GM21576 (cell line): ENCODE measurements around the gene KRT81.
"Not testable (repeated sequence)": the region's sequence is repeated elsewhere in the genome, so short reads cannot be mapped to it uniquely, and the experiment has no call there.

ENCODE experiments used
- ATAC-seq: cut with Tn5 transposase; IDR thresholded peaks from one replicate; pipeline ENCODE4 v1.9.1; 2021; ENCODE audit warnings: mild to moderate bottlenecking, moderate library complexity; ENCODE audit not compliant: unreplicated experiment

Gene KRT81

GRCh38 chr12:52256584-52256935, 34.8 kb downstream of the KRT81 start:
- no peak for ATAC-seq

DNA sequence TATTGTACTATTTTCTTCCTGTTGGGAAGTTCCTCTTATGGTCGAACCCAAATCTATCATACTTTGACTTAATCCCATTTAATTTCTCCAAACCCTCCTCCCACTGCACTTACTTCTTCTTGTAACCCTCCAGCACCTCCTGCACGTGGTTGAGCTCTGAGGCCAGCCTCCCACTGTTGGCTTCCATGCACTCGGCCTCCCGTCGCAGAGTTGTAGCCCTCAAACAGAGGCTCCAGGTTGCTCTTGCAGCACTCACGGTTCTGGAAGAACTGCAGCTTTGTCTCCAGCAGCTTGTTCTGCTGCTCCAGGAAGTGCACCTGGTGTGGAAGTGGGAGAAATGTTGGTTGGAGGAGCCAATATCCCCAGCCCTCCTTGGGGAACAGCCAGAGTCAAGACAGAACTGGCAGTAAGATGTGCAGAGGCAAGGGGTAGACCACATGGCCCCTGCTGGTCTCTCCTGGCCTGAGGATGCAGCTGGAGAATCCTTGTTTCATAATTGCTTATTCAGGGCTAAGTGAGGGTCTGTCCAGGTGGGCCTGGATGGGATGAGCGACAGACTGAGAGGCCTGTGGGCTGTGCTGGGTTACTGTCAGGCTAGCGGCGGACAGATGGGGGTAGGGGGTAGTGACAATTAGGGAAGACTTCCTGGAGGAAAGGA, 35.3 kb downstream of the KRT81 start:
- ATAC-seq, result no peak

- no peak for ATAC-seq
Observed at GRCh38 chr12:52254965-52255751, 36.2 kb downstream of the KRT81 start.

- no peak for ATAC-seq
Observed at GRCh38 chr12:52254180-52254964, 37.0 kb downstream of the KRT81 start.

- ATAC-seq, result no peak
Observed at GRCh38 chr12:52253391-52254179, 37.7 kb downstream of the KRT81 start.

DNA sequence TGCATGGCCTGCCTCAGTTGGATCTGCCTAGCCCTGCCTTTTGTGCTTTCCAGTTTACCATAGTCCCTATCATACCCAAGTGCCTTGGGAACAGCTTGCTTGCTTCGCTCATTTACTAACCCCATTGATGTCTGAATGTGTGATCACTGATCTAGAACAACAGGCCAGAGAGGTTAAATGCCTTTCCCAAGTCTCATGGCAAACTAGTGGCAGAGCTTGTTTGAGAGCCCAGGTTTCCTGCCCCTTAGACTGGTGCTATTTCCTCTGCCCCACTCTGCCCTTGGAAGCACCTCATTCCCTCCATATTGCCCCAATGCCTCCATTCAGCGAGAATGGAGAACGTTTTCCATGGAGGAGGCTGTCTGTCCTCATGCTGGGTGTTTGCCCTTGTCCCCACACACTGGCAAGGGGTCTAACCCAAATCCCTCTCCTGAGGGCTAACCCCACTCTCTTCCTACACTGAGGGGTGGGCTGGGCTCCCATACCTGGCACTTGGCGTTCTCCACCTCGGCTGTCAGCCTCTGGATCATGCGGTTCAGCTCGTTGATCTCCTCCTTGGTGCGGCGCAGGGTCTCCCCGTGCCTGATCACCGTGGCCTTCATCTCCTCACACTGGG, 38.5 kb downstream of the KRT81 start:
- no peak for ATAC-seq

DNA sequence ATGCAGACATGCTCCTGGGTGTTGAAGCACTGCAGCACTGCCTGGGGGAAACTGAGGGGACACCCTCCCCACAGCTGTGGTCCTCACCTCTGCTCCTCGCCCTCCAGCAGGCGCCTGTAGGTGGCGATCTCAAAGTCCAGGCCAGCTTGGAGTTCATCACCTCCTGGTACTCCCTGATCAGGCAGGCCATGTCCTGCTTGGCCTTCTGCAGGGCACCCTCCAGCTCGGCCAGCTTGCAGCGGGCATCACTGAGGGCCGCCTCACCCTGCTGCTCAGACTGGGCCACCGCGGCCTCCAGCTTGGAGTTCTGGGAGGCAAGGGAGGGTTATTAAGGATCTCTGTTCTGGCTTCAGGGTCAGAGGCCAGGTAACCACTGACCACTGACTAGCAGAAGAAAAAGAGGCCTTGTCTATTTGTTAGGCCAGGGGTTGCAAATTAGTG, 39.1 kb downstream of the KRT81 start:
- not testable (repeated sequence) for ATAC-seq

GRCh38 chr12:52251367-52252051, 39.8 kb downstream of the KRT81 start:
- ATAC-seq, result no peak

DNA sequence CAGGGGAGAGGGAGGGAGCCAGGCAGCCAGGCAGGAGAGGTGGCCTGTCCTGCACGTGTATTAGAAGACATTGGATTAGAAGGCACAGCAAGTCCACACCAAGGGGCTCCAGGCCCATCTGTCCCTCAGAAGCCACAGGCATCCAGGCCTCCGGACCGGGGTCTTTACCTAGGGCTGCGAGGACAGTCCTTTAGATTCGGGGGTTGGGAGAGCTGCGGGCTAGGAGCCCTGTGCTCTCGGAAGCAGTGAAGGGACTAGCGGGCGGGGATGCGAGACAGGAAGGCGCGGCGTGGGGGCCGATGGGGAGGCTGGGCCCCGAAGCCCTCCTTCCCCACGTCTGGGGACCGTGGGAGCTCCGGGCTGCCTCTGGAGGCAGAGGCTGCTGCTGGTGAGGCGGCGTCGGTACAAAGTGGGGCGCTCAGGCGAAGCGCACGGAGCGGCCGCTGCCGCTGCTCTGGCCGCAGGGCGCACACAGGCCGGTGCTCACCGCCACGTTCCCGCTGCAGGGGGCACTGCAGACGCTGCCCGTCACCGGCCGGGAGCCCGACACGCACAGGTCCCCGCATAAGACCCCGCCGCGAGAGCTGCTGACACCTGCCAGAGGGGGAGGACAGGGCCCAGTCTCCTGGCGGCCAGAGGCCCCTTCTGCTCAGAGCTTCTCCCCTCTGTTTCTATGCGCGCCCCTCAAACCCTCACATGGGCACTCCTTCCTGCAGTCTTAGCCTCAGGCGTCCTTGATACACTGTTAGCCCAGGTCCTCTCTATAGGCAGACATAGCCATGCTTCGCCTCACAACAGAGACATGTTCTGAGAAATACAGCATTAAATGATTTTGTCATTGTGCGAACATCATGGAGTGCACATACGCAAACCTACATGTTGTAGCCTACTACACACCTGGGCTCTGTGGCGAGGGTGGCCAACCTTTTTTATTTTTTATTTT, 41.0 kb downstream of the KRT81 start:
- no peak for ATAC-seq

DNA sequence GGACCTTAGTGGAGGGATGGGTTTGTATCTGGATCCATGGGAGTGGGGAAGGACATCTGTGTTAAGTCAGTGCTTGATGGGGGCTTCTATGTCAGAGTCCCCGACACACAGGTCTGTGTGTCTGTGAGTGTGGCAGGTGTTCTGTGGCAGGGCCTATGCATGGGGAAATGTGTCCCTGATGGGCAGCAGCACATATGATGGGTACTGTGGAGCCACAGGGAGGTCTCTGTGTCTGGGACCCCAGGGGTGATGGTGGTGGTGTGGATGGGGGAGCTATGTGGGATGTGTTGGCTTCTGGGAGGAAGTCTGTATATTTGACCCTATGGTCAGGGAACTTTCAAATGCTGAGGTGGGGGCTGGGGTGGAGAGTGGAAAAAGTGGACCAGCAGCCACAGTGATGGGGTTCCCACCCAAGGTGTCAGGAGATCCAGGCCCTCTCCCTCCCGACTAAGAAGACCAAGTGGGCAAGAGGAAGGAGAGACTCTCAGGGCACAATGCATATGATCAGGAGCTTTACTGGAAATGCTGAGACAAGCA, 41.8 kb downstream of the KRT81 start:
- ATAC-seq, result no peak

DNA sequence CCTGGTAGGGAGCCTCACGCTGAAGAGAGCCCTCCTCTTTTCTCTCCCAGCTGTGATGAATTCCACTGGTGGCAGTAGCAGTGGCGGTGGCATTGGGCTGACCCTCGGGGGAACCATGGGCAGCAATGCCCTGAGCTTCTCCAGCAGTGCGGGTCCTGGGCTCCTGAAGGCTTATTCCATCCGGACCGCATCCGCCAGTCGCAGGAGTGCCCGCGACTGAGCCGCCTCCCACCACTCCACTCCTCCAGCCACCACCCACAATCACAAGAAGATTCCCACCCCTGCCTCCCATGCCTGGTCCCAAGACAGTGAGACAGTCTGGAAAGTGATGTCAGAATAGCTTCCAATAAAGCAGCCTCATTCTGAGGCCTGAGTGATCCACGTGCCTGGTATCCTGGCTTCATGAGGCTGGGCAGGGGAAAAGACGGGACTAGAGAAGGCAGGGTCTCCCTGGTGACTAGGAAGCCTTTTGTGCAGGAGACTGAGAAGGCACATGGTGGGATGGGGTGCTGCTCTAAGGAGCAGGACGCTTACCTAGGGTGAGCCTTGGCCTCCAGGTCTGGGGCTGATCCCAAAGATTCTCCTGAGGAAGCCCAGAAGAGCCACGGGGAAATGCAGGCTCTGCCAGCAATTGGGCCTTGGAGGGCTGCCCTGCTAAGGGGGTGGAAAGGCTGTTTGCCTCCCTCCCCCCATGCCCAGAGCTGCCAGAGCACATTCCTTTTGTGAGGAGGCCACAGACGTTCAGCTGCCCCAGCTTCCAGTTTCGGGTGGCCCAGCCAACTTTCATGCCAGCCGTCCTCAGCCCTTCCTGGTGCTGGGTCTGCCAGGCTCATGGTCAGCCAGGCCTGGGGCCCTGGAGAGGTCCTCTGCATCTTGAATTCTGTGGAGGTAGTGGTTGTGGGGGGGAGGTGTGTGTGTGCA, 42.5 kb downstream of the KRT81 start:
- ATAC-seq, result no peak

GRCh38 chr12:52247622-52248540, 43.5 kb downstream of the KRT81 start:
- ATAC-seq, result no peak

DNA sequence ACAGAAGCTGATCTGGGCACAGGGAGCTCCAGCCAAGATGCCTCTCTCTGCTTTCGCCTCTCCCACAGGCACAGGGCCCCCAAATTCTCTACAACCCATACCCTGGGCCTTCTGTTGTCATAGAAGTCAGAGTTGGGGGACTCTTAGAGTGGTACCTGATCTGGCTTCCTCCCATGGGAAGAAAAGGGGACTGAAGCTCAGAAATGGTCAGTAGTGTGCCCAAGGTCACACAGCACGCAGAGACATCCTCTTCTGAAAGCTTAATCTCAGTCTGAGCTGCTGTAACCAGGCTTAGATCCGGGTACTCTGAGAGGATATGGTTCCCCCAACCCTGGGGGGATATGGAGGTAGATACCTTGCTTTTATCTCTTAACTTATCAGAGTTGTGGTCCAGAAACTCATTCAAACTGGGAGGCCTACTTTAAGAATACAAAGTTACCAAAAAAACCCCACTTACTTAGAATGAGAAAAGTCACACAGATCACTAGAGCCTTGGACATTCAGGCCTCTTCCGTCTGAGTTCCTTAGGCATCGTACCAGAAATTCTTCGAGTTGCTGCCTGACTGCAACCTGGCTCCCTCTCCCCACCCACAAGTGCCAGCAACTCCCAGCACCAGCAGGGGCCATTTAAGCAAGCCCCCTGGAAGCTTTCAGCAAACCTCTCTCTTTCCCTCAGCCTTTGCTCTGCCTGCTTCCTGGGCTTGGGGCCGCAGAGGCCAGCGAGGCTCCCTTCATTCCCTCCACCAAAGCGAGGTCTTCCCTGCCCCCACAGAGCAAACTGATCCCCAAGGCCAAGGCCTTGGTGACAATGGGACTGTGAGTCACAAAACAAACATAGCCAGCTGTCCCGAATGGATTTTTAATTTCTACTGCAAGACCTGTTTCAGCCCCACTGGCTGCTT, 44.4 kb downstream of the KRT81 start:
- ATAC-seq, result no peak

- ATAC-seq, result no peak
Observed at GRCh38 chr12:52245962-52246569, 45.3 kb downstream of the KRT81 start.
